Activated T-cell treated with anti-CD3 and anti-CD28 coated beads for 24 hours (primary cell): Measurements from ENCODE around the gene MAGEA9B.
"Not testable (repeated sequence)": the region's sequence is repeated elsewhere in the genome, so short reads cannot be mapped to it uniquely, and the experiment has no call there.

ENCODE experiments used
- DNase-seq: peaks from one replicate; pipeline ENCODE4 v3.0.0-alpha.2; 2020; ENCODE audit warnings: low read depth

Gene MAGEA9B

GRCh38 chrX:149587359-149587758 lies at the start of gene MAGEA9B:
Gene MAGEA9B (minus strand): TSS chrX:149587459. CDS start chrX:149583179, 4,280 bp downstream.
- not testable (repeated sequence) for DNase-seq

DNA sequence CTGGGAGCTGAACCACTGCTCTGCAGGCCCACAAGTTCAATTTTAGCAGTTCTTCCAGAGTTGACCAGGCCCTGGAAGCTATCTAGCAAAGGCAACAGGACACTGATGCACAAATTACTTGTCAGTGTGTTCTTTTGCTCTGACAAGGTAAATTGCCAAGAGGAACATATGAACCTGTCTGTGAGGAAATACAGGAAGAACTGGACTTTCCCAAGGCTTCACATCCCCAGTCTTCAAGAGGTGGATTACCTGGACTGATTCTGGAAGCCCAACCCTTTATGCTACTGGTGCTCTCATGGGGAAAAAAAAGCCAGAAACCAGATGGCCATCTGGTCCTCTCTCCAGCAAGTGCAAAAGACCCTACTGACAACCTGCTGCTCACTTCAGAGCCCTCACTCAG lies 46.3 kb upstream of the MAGEA9B start:
- no peak for DNase-seq

DNA sequence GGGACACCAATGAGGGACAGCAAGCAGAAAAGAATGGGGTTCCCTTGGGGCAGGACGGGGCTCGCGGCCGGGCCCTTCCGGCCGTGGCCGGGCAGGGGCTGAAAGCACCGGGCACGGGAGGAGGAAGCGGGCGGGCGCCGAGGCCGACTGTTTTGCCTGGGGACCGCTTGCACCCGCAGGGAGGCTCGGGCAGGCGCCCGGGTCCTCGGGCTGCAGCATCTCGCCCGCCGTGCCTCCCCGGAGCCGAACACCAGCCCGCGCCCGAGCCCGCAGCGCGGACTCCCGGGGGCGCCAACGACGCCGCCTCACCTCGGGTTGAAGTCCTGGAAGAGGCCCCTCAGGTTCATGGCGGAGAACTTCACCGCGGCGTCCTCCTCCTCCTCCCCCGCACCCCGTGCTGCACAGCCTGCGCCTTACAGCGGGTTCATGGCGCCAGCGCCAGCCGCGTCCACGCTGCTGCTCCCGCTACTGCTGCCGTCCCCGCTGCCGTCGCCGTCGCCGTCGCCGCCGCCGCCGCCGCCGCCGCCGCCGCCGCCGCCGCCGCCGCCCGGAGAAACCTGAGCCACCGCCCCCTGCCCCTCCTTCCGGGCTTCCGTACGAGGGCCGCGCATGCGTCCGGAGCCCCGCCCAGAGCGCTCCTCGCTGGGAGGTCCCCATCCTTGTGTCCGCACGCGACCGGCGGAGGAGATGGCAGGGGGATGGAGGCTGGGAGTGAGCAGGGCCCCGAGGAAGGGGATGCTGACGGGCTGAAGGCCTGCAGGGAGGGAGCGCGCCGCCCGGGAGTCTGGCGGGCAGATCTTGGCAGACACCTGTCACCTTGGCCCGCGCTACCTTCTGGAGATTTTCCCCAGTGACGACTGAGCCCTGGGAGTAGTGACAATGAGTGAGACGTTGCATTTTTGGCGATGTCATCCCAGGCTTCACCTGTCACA lies 44.2 kb upstream of the MAGEA9B start, which contains the start of gene TMEM185A:
Gene TMEM185A (minus strand): TSS at position 559 of the 932 bp plus-strand sequence. CDS start 212 bp downstream, at position 347.
- peak; percentile 57 for DNase-seq

GRCh38 chrX:149630681-149631233 lies 43.5 kb upstream of the MAGEA9B start:
- DNase-seq, result no peak

DNA sequence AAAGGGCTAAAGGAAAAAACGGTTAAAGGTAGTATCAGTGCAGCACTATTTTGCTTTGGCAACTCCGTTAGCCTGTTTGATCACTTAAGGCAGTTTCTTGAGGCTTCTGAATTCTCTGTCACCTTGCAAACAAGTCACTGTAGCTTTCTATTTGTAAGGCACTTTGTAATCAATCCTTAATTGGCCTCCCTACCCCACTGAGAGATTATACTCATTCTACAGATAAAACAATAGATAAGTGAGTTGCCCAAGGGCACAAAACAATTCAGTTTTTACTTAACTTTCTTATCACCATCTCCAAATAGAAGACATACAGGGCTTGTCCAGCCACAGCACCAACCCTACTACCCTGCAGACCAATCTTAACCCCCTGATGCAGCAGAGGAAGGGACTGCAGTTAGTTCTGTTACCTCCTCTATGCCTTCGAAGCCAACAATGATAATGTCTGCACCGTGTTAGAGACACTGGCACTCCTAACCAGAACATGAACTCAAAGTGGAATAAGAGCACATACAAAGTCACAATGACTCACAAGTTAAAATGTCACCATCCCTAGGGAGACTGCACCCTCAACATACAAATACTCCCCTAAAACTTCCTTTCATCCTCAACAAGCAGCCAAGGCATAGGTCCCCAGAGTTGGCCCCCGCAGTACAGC lies 42.6 kb upstream of the MAGEA9B start:
- DNase-seq, result no peak

- no peak for DNase-seq
These were observed 41.5 kb upstream of the MAGEA9B start for GRCh38 chrX:149628768-149629167.

GRCh38 chrX:149628280-149628679 lies 41.0 kb upstream of the MAGEA9B start:
- no peak for DNase-seq

DNA sequence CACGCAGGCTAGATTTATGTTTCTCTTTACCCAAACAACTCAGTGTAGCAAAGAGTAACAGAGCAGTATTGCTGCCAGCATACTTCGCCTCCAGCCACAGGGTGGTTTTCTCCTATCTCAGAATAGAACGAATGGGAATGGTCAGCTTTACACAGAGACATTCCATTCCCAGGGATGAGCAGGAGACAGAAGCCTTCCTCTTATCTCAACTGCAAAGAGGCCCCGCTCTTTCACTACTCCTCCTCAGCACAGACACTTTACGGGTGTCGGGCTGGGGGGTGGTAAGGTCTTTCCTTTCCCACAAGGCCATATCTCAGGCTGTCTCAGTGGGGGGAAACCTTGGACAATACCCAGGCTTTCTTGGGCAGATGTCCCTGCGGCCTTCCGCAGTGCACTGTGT lies 39.6 kb upstream of the MAGEA9B start:
- DNase-seq, result not testable (repeated sequence)

- not testable (repeated sequence) for DNase-seq
These were observed 32.4 kb upstream of the MAGEA9B start for GRCh38 chrX:149619662-149620061.

DNA sequence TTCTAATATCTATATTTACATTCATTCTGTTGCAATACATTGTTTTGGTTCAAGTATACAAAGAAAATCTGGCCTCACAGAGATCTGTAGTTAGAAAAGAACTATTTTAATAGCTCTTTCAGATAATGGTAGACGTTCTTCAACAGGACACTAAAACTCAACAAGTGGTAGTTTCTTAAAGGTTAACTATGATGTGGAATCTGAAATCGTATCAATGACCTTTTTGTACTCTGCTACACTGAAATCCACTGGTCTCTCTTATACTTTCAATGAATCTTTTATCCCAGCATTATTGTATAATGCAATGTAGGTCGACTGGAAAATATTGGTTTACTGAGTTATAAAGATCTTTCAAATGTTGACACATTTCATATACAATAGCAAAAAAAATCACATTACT lies 31.6 kb upstream of the MAGEA9B start:
- DNase-seq, result no peak

- DNase-seq, result no peak
These were observed 24.4 kb upstream of the MAGEA9B start for GRCh38 chrX:149611623-149612175.

- DNase-seq, result no peak
These were observed 23.3 kb upstream of the MAGEA9B start for GRCh38 chrX:149610511-149610910.

GRCh38 chrX:149607699-149608098 lies 20.4 kb upstream of the MAGEA9B start:
- DNase-seq, result no peak

DNA sequence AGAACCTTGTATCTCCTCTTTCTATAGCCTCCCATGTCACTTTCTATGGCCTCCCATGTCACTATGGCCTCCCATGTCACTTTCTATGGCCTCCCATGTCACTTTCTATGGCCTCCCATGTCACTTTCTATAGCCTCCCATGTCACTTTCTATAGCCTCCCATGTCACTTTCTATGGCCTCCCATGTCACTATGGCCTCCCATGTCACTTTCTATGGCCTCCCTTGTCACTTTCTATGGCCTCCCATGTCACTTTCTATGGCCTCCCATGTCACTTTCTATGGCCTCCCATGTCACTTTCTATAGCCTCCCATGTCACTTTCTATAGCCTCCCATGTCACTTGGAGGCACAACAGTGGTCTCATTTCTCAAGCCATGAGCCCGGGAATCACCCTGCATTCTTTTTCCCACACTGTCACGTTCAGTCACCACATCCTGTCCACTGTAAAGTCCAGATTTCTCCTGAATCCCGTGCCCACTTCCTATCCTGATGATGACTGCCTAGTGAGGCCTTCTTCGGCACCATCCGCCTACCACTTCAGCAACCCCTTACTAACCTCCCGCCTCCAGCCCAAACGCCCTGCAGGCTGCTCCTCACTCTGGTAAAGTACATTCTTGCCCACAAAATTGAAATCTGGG lies 18.1 kb upstream of the MAGEA9B start:
- DNase-seq, result not testable (repeated sequence)

DNA sequence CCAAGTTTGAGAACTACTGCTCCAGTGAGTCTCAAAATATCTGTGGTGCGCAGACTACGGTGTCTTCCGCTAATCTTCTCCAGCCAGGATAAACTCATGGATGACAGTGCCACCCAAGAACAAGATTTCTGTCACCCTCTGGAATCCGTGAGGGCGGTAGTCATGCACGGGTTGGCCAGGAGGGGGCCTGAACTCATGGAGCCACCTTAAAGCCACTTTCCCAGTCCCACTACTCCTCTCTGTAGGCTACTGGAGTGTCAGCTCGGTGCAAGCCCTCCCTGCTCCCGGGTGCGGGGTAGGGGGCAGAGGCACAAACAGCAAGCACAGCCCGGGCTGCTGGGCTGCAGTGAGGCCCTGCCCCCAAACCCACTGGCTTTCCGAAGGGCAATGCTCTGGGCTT lies 11.3 kb upstream of the MAGEA9B start:
- not testable (repeated sequence) for DNase-seq

DNA sequence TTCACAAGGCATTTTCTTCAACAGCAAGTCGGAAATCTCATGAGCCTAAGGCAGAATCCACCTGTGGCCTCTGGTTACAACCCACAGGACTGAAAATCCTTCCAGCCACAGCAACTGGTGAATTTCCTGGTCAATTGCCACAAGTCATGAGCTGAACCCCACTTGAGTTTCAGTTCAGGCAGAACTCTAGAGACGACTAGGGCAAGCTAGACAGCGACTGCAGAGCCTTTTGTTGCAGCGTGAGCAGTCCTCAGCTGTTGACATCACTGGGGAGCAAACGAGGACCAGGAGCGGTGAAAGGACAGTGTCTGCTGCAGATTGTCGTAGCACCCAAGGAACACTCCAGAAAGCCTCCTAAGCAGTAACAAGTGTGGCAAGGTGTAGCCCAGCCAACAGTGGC lies 8.7 kb upstream of the MAGEA9B start:
- not testable (repeated sequence) for DNase-seq

GRCh38 chrX:149595214-149595613 lies 8.0 kb upstream of the MAGEA9B start, which contains the start of gene HSFX2:
Gene HSFX2 (minus strand): TSS chrX:149595314. CDS start chrX:149594700, 614 bp downstream.
- DNase-seq, result not testable (repeated sequence)

GRCh38 chrX:149590993-149591392 lies 3.7 kb upstream of the MAGEA9B start:
- not testable (repeated sequence) for DNase-seq

DNA sequence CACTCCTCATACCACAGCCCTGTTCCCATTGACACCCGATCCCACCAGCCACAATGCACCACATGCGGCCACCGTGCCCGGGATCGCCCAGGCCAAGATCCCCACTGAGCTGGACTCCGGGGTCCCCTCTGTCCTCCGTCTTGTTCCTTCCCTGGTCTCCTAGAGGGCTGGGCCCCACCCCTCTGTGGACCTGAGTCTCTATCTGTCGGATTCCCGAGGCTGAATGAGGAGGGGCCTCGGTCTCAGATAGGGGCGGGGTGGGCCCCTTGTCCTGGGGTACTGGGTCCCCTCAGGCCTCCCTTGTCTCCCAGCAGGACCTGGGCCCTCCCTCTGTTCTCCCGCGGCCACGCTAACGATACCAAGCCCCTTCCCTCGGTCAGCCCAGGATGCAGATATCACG lies 1.6 kb downstream of the MAGEA9B start:
- DNase-seq, result not testable (repeated sequence)

DNA sequence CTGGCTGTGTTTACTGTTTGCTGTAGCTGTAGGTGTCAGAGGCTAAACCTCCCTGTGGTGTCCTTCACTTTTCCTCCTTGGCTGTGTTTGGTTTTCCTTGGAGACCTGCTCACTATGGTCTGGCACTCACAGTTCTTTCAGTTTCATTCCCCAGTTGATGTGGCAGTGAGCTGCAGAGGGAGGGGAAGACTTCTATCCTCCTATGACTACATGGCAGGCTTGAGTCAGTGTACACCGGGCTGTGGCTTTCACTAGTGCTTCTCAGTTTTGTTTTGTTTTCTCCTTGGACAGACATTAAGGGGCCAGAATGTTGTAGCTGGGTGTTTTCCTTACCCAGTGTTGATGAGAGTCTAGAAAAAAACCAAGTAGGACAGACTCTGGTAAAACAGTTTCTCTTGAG lies 13.8 kb downstream of the MAGEA9B start:
- DNase-seq, result not testable (repeated sequence)

DNA sequence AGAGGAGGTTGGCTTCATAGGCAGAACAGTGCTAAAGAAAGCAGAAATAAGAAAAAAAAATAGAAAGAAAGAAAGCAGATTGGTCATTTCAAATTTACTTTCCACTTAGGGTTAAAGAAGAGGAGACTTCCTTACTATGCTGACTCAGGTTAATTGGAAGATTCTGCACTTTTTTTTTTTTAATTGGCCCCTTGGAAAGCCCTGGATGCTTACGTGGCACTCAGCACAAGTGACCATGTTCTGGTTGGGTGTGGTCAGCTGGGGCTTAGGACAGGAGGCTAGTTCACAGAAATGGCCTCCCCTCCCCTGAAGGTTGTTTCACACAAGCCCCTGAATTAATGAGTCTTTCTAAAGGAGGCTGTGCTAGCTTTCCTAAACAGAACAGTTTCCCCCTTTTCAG lies 14.5 kb downstream of the MAGEA9B start:
- no peak for DNase-seq

DNA sequence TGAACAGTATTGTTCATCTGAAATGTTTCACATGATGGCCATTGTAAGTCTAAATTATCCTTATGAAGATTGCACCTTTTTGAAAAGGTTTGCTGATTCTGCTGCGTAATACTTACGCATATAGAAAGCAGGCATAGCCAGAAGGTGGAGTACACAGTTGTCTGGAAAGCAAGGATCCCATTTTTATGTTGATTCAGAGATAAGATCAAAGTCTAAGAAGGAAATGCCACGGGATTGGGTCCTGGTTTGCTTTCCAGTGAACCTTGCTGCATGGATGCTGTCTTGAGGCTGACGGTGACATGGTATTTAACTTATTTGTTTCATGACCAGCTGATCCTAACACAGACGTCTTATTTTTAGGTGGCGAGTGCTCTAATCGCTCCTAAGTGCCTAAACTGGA lies 15.5 kb downstream of the MAGEA9B start:
- DNase-seq, result no peak
